Mesenchymal stem cell (in vitro differentiated cells and primary cell): ENCODE results near the gene FERMT3.

Experiments
- DNase-seq: peaks from one replicate; pipeline ENCODE4 v3.0.0-alpha.2; 2013
- H2AFZ ChIP-seq: one replicate; pipeline ENCODE4 v1.6.1; 2013; ENCODE audit warnings: low read depth, mild to moderate bottlenecking, control low read depth, inconsistent platforms, low read length, moderate library complexity
- H2AK5ac ChIP-seq: 2 replicates; pipeline ENCODE4 v1.6.1; 2013; ENCODE audit warnings: low read length, moderate library complexity, mild to moderate bottlenecking, inconsistent platforms; ENCODE audit not compliant: severe bottlenecking
- H2BK120ac ChIP-seq: one replicate; pipeline ENCODE4 v1.6.1; 2013; ENCODE audit warnings: low read depth, mild to moderate bottlenecking, inconsistent platforms, low read length, moderate library complexity
- H2BK12ac ChIP-seq, 2 experiments: one replicate each; pipeline ENCODE4 v1.6.1; 2013; ENCODE audit warnings: inconsistent platforms in 2 of 2, low read length in 2 of 2, mild to moderate bottlenecking in 2 of 2, moderate library complexity in 2 of 2, control low read depth in 1 of 2
- H2BK15ac ChIP-seq: one replicate; pipeline ENCODE4 v1.6.1; 2013; ENCODE audit warnings: mild to moderate bottlenecking, low read depth, inconsistent platforms; ENCODE audit not compliant: poor library complexity, severe bottlenecking
- H2BK5ac ChIP-seq: 2 replicates; pipeline ENCODE4 v1.6.1; 2013; ENCODE audit warnings: low read depth, mild to moderate bottlenecking, low read length, control low read depth, inconsistent platforms; ENCODE audit not compliant: poor library complexity, severe bottlenecking
- H3K14ac ChIP-seq, 2 experiments: one replicate each; pipeline ENCODE4 v1.6.1; 2013; ENCODE audit warnings: inconsistent platforms in 2 of 2, low read length in 2 of 2, control low read depth in 1 of 2, mild to moderate bottlenecking in 1 of 2, moderate library complexity in 1 of 2
- H3K18ac ChIP-seq, 2 experiments: one replicate each; pipeline ENCODE4 v1.6.1; 2013; ENCODE audit warnings: inconsistent platforms in 2 of 2, low read length in 2 of 2, control low read depth in 1 of 2, low read depth in 1 of 2, mild to moderate bottlenecking in 1 of 2
- H3K23ac ChIP-seq, 2 experiments: one replicate each; pipeline ENCODE4 v1.6.1; 2013; ENCODE audit warnings: inconsistent platforms in 2 of 2, low read length in 2 of 2, mild to moderate bottlenecking in 2 of 2, moderate library complexity in 2 of 2, control low read depth in 1 of 2
- H3K27ac ChIP-seq: 2 replicates; pipeline ENCODE4 v1.5.1; 2013; ENCODE audit warnings: mild to moderate bottlenecking, moderate library complexity, low read length, control low read depth, inconsistent platforms; ENCODE audit not compliant: poor library complexity, severe bottlenecking
- H3K27me3 ChIP-seq, 2 experiments: 2 replicates each; pipeline versions ENCODE4 v1.6.1 to v1.7.0; 2013; ENCODE audit warnings: low read length in 2 of 2, mild to moderate bottlenecking in 2 of 2, moderate library complexity in 2 of 2, control low read depth in 1 of 2, inconsistent platforms in 1 of 2; ENCODE audit not compliant: control insufficient read depth in 1 of 2, insufficient read depth in 1 of 2
- H3K36me3 ChIP-seq, 2 experiments: 2 replicates each; pipeline versions ENCODE4 v1.6.1 to v1.7.0; 2013; ENCODE audit warnings: low read length in 2 of 2, control low read depth in 1 of 2, inconsistent platforms in 1 of 2, low read depth in 1 of 2, mild to moderate bottlenecking in 1 of 2; ENCODE audit not compliant: insufficient read depth in 2 of 2, control insufficient read depth in 1 of 2
- H3K4ac ChIP-seq, 2 experiments: one replicate each; pipeline ENCODE4 v1.6.1; 2013; ENCODE audit warnings: inconsistent platforms in 2 of 2, low read length in 2 of 2, mild to moderate bottlenecking in 2 of 2, moderate library complexity in 2 of 2, control low read depth in 1 of 2, low read depth in 1 of 2
- H3K4me1 ChIP-seq: 2 replicates; pipeline ENCODE4 v1.6.1; 2013; ENCODE audit warnings: low read depth, low read length, control low read depth; ENCODE audit not compliant: control insufficient read depth, insufficient read depth
- H3K4me2 ChIP-seq: 2 replicates; pipeline ENCODE4 v1.6.1; 2013; ENCODE audit warnings: low read length, mild to moderate bottlenecking, inconsistent platforms; ENCODE audit not compliant: poor library complexity, severe bottlenecking
- H3K4me3 ChIP-seq, 2 experiments: 2 replicates each; pipeline versions ENCODE4 v1.5.1 to v1.7.0; 2013; ENCODE audit warnings: low read length in 2 of 2, mild to moderate bottlenecking in 2 of 2, control low read depth in 1 of 2, low read depth in 1 of 2; ENCODE audit not compliant: insufficient read depth in 1 of 2
- H3K79me1 ChIP-seq: replicated peaks from 2 replicates; pipeline ENCODE4 v1.6.1; 2013; ENCODE audit warnings: mild to moderate bottlenecking, control low read depth, low read length, inconsistent platforms; ENCODE audit not compliant: poor library complexity, severe bottlenecking
- H3K9ac ChIP-seq: 2 replicates; pipeline ENCODE4 v1.7.0; 2013; ENCODE audit warnings: mild to moderate bottlenecking, low read length, moderate library complexity
- H3K9me3 ChIP-seq: 2 replicates; pipeline ENCODE4 v1.7.0; 2013; ENCODE audit warnings: mild to moderate bottlenecking, low read length; ENCODE audit not compliant: control insufficient read depth
- H4K8ac ChIP-seq: one replicate; pipeline ENCODE4 v1.6.1; 2013; ENCODE audit warnings: inconsistent platforms, mild to moderate bottlenecking, low read length, moderate library complexity
- H4K91ac ChIP-seq: one replicate; pipeline ENCODE4 v1.6.1; 2013; ENCODE audit warnings: mild to moderate bottlenecking, low read length, inconsistent platforms
- WGBS: methylation state at CpG from one replicate; pipeline ENCODE4 v1.1.7; 2013; ENCODE audit warnings: mixed read lengths; 5-methylcytosine and 5-hydroxymethylcytosine counted together

Gene FERMT3

GRCh38 chr11:64224891-64225607 lies 18.5 kb downstream of the FERMT3 start:
- peak overlapping the region; percentile 44 for H2BK15ac ChIP-seq

GRCh38 chr11:64225608-64226506 lies 19.3 kb downstream of the FERMT3 start, which contains the start of the genes NUDT22 and TRPT1:
Gene NUDT22 (plus strand): TSS chr11:64226274. CDS start chr11:64226653, 379 bp downstream.
Gene TRPT1 (minus strand): TSS chr11:64226186. CDS start chr11:64225860, 326 bp downstream.
- peak within 1 kb of the TSS; percentile 89 for H3K4me2 ChIP-seq
- peaks cover 24% of the 10 kb centered on the region for H3K79me1 ChIP-seq
- under 1% methylated on average over 47 of the region's 54 CpGs for WGBS
- H3K23ac ChIP-seq = peak within 1 kb of the TSS in 1 of 2 experiments; percentile 83
- no peaks in the 10 kb centered on the region for H3K9me3 ChIP-seq
- H3K9ac ChIP-seq = peak within 1 kb of the TSS; percentile 95
- peak within 1 kb of the TSS; percentile 90 for H2BK5ac ChIP-seq
- peak within 1 kb of the TSS; percentile 95 for H2AFZ ChIP-seq
- H3K27me3 ChIP-seq = no peaks in the 10 kb centered on the region
- H4K8ac ChIP-seq = peak within 1 kb of the TSS; percentile 96
- H3K27ac ChIP-seq = peak within 1 kb of the TSS; percentile 80
- peak within 1 kb of the TSS in 1 of 2 experiments; percentile 63 for H3K14ac ChIP-seq
- H2BK15ac ChIP-seq = peak within 1 kb of the TSS; percentile 73
- peak within 1 kb of the TSS; percentile 93 for H4K91ac ChIP-seq
- H3K4me3 ChIP-seq = peak within 1 kb of the TSS; percentile 92 to 95
- peak; percentile 85 for DNase-seq
- H3K4ac ChIP-seq = peak within 1 kb of the TSS; percentile 88 to 94
- H3K18ac ChIP-seq = peak within 1 kb of the TSS; percentile 89 to 97
- peak within 1 kb of the TSS; percentile 28 to 76 for H2BK12ac ChIP-seq
- H2AK5ac ChIP-seq = peak within 1 kb of the TSS; percentile 51
- H3K36me3 ChIP-seq = peaks cover 19 to 28% of the 10 kb centered on the region in 2 experiments
- peak within 1 kb of the TSS; percentile 50 for H2BK120ac ChIP-seq
- H3K4me1 ChIP-seq = peaks cover 52% of the 10 kb centered on the region

More at GRCh38 chr11:64224891-64225607, 18.5 kb downstream of the FERMT3 start:
- Histone ChIP-seq H2BK12ac (no peak overlapping the region), H3K27me3 (no peaks in the 10 kb centered on the region), H2BK5ac (no peak overlapping the region), H3K4me3 (peak overlapping the region; percentile 92 to 95), H4K8ac (peak overlapping the region; percentile 22), H3K9ac (peak overlapping the region; percentile 95), H3K4me2 (peak overlapping the region; percentile 89), H3K23ac (no peak overlapping the region), H3K4me1 (peaks cover 51% of the 10 kb centered on the region), H2AK5ac (no peak overlapping the region), H3K4ac (peak overlapping the region in 1 of 2 experiments; percentile 68), H3K9me3 (no peaks in the 10 kb centered on the region), H3K79me1 (peaks cover 23% of the 10 kb centered on the region), H3K18ac (no peak overlapping the region), H4K91ac (peak overlapping the region; percentile 49), H3K36me3 (peaks cover 23 to 36% of the 10 kb centered on the region in 2 experiments), H3K14ac (no peak overlapping the region), H2BK120ac (no peak overlapping the region), H2AFZ (no peak overlapping the region), H3K27ac (peak overlapping the region; percentile 2)
- 82% methylated on average over 21 of the region's 22 CpGs for WGBS
- DNase-seq = no peak

GRCh38 chr11:64226507-64227051 lies 20.1 kb downstream of the FERMT3 start:
- Histone ChIP-seq H2BK120ac (peak overlapping the region; percentile 50), H3K36me3 (peaks cover 14 to 25% of the 10 kb centered on the region in 2 experiments), H2BK15ac (peak overlapping the region; percentile 73), H2BK12ac (peak overlapping the region; percentile 28 to 70), H4K8ac (peak overlapping the region; percentile 96), H4K91ac (peak overlapping the region; percentile 93), H3K23ac (peak overlapping the region in 1 of 2 experiments; percentile 83), H2AK5ac (peak overlapping the region; percentile 51), H2AFZ (peak overlapping the region; percentile 76), H3K4ac (peak overlapping the region; percentile 88 to 94), H3K27ac (peak overlapping the region; percentile 58), H3K27me3 (no peaks in the 10 kb centered on the region), H3K9ac (peak overlapping the region; percentile 95), H3K4me3 (peak overlapping the region; percentile 92 to 95), H2BK5ac (peak overlapping the region; percentile 90), H3K18ac (peak overlapping the region; percentile 86 to 97), H3K4me2 (peak overlapping the region; percentile 82), H3K4me1 (peaks cover 53% of the 10 kb centered on the region), H3K79me1 (peaks cover 26% of the 10 kb centered on the region), H3K14ac (peak overlapping the region in 1 of 2 experiments; percentile 63), H3K9me3 (no peaks in the 10 kb centered on the region)
- 33% methylated on average over 26 of the region's 26 CpGs for WGBS
- DNase-seq = no peak
